Mesendoderm (in vitro differentiated cells): ENCODE results near the gene SETD7. TPM values are rescaled to one million over a fixed set of nuclear protein-coding genes. Genes with fewer than 3 reads are reported as not detected.

ENCODE experiments used
- DNase-seq: peaks from one replicate; pipeline ENCODE4 v3.0.0; 2013
- H2AK5ac ChIP-seq: 2 replicates; pipeline ENCODE4 v1.6.1; 2013; ENCODE audit warnings: low read length, inconsistent platforms
- H2BK120ac ChIP-seq: 2 replicates; pipeline ENCODE4 v1.6.1; 2013; ENCODE audit warnings: low read depth, mild to moderate bottlenecking, low read length, moderate library complexity, mixed read lengths
- H2BK15ac ChIP-seq: replicated peaks from 2 replicates; pipeline ENCODE4 v1.6.1; 2013; ENCODE audit warnings: low read depth, mild to moderate bottlenecking, moderate library complexity
- H2BK5ac ChIP-seq: 2 replicates; pipeline ENCODE4 v1.6.1; 2013; ENCODE audit warnings: low read length, inconsistent platforms
- H3K18ac ChIP-seq: 2 replicates; pipeline ENCODE4 v1.6.1; 2013; ENCODE audit warnings: mild to moderate bottlenecking, low read length, mixed read lengths
- H3K23ac ChIP-seq: one replicate; pipeline ENCODE4 v1.6.1; 2013; ENCODE audit warnings: low read length
- H3K27ac ChIP-seq: 2 replicates; pipeline ENCODE4 v1.5.1; 2013; ENCODE audit warnings: low read depth, mild to moderate bottlenecking, inconsistent platforms, low read length, moderate library complexity
- H3K27me3 ChIP-seq: 2 replicates; pipeline ENCODE4 v1.6.1; 2013; ENCODE audit warnings: low read length, control low read depth, mild to moderate bottlenecking, inconsistent platforms; ENCODE audit not compliant: insufficient read depth, poor library complexity
- H3K36me3 ChIP-seq: 2 replicates; pipeline ENCODE4 v1.6.1; 2013; ENCODE audit warnings: low read length, inconsistent platforms; ENCODE audit not compliant: control insufficient read depth, insufficient read depth
- H3K4ac ChIP-seq: one replicate; pipeline ENCODE4 v1.6.1; 2013; ENCODE audit warnings: low read depth, mild to moderate bottlenecking, low read length, moderate library complexity
- H3K4me1 ChIP-seq: 2 replicates; pipeline ENCODE4 v1.6.1; 2013; ENCODE audit warnings: low read depth, low read length, inconsistent platforms; ENCODE audit not compliant: control insufficient read depth
- H3K4me2 ChIP-seq: 2 replicates; pipeline ENCODE4 v1.6.1; 2013; ENCODE audit warnings: low read length
- H3K4me3 ChIP-seq: 2 replicates; pipeline ENCODE4 v1.5.1; 2013; ENCODE audit warnings: mild to moderate bottlenecking, low read length
- H3K56ac ChIP-seq: one replicate; pipeline ENCODE4 v1.6.1; 2013; ENCODE audit warnings: low read length
- H3K79me1 ChIP-seq: 2 replicates; pipeline ENCODE4 v1.6.1; 2013; ENCODE audit warnings: low read length, inconsistent platforms
- H3K79me2 ChIP-seq: 2 replicates; pipeline ENCODE4 v1.6.1; 2013; ENCODE audit warnings: mild to moderate bottlenecking, low read length; ENCODE audit not compliant: control insufficient read depth, insufficient read depth
- H3K9ac ChIP-seq: 2 replicates; pipeline ENCODE4 v1.6.1; 2013; ENCODE audit warnings: low read length, inconsistent platforms
- H4K5ac ChIP-seq: one replicate; pipeline ENCODE4 v1.6.1; 2013; ENCODE audit warnings: low read length
- H4K8ac ChIP-seq: one replicate; pipeline ENCODE4 v1.6.1; 2013; ENCODE audit warnings: low read depth, mild to moderate bottlenecking, control low read depth, low read length, moderate library complexity
- WGBS: extraction: QIAGEN DNeasy Blood & Tissue Kit; methylation state at CpG from one replicate; pipeline ENCODE4 v1.1.7; 2013; ENCODE audit warnings: low lambda C conversion rate, missing lambda C conversion rate; ENCODE audit not compliant: insufficient coverage; ENCODE audit errors: extremely low coverage; 5-methylcytosine and 5-hydroxymethylcytosine counted together
- polyA plus RNA-seq, 2 experiments: library from polyadenylated mRNA; stranded (reverse); fragments of 200-250 nt; gene quantifications; one replicate each; pipeline ENCODE4 v1.2.3, GENCODE V29; 2013

The SETD7 gene
- polyA plus RNA-seq (2013, experiment 1 of 2), result 10.1 TPM
- polyA plus RNA-seq (2013, experiment 2 of 2), result 9.5 TPM

- Histone ChIP-seq H3K27ac (peak within 1 kb of the TSS; percentile 76), H3K79me2 (peaks cover 15% of the 10 kb centered on the region), H4K5ac (no peak within 1 kb of the TSS), H3K9ac (peak within 1 kb of the TSS; percentile 88), H2BK5ac (peak within 1 kb of the TSS; percentile 69), H3K79me1 (peaks cover 5% of the 10 kb centered on the region), H3K36me3 (no peaks in the 10 kb centered on the region), H4K8ac (no peak within 1 kb of the TSS), H3K56ac (peak within 1 kb of the TSS; percentile 97), H2BK15ac (no peak within 1 kb of the TSS), H3K18ac (peak within 1 kb of the TSS; percentile 82), H3K4me1 (peaks cover 17% of the 10 kb centered on the region), H3K4me3 (peak within 1 kb of the TSS; percentile 66), H2BK120ac (peak within 1 kb of the TSS; percentile 55), H3K23ac (peak within 1 kb of the TSS; percentile 85), H3K4me2 (peak within 1 kb of the TSS; percentile 96), H3K27me3 (peaks cover 9% of the 10 kb centered on the region), H2AK5ac (no peak within 1 kb of the TSS), H3K4ac (peak within 1 kb of the TSS; percentile 62)
- WGBS, result no CpG with 5 or more reads among the region's 61 CpGs
- peak; percentile 94 for DNase-seq
Measured at GRCh38 chr4:139556071-139556723, at the start of gene SETD7. SETD7 (minus strand) TSS chr4:139556219; CDS start chr4:139556137, 82 bp downstream.

GRCh38 chr4:139605516-139605915, 49.5 kb upstream of the SETD7 start:
- Histone ChIP-seq H2BK5ac (no peak overlapping the region), H3K27me3 (no peaks in the 10 kb centered on the region), H3K18ac (peak overlapping the region; percentile 23), H3K4ac (no peak overlapping the region), H3K79me2 (no peaks in the 10 kb centered on the region), H3K9ac (no peak overlapping the region), H2BK120ac (no peak overlapping the region), H3K23ac (no peak overlapping the region), H3K4me3 (no peak overlapping the region), H3K56ac (no peak overlapping the region), H3K36me3 (no peaks in the 10 kb centered on the region), H4K5ac (no peak overlapping the region), H3K27ac (no peak overlapping the region), H3K4me2 (no peak overlapping the region), H3K4me1 (no peaks in the 10 kb centered on the region), H4K8ac (no peak overlapping the region), H2AK5ac (no peak overlapping the region), H3K79me1 (no peaks in the 10 kb centered on the region), H2BK15ac (no peak overlapping the region)
- no peak for DNase-seq
- no CpG with 5 or more reads among the region's 3 CpGs for WGBS

- no peaks in the 10 kb centered on the region for H3K27me3 ChIP-seq
- no peak overlapping the region for H3K9ac ChIP-seq
- no peak overlapping the region for H3K4me2 ChIP-seq
- H3K4ac ChIP-seq, result no peak overlapping the region
- no peak overlapping the region for H3K56ac ChIP-seq
- no peaks in the 10 kb centered on the region for H3K79me1 ChIP-seq
- H2BK120ac ChIP-seq, result no peak overlapping the region
- H2BK5ac ChIP-seq, result no peak overlapping the region
- no peaks in the 10 kb centered on the region for H3K36me3 ChIP-seq
- H3K18ac ChIP-seq, result no peak overlapping the region
- no peak overlapping the region for H3K27ac ChIP-seq
- WGBS, result no CpG with 5 or more reads among the region's 3 CpGs
- H4K8ac ChIP-seq, result no peak overlapping the region
- peaks cover 2% of the 10 kb centered on the region for H3K4me1 ChIP-seq
- no peaks in the 10 kb centered on the region for H3K79me2 ChIP-seq
- peak; percentile 94 for DNase-seq
- H3K23ac ChIP-seq, result no peak overlapping the region
- no peak overlapping the region for H2BK15ac ChIP-seq
- no peak overlapping the region for H4K5ac ChIP-seq
- no peak overlapping the region for H3K4me3 ChIP-seq
- no peak overlapping the region for H2AK5ac ChIP-seq
Measured at GRCh38 chr4:139603576-139604410, 47.8 kb upstream of the SETD7 start.

- H2AK5ac ChIP-seq, result no peak overlapping the region
- no peaks in the 10 kb centered on the region for H3K36me3 ChIP-seq
- no peak overlapping the region for H3K27ac ChIP-seq
- H3K4me2 ChIP-seq, result no peak overlapping the region
- no peak overlapping the region for H3K4me3 ChIP-seq
- H2BK120ac ChIP-seq, result no peak overlapping the region
- H3K4ac ChIP-seq, result no peak overlapping the region
- no peak overlapping the region for H4K8ac ChIP-seq
- no peak overlapping the region for H3K9ac ChIP-seq
- no peaks in the 10 kb centered on the region for H3K27me3 ChIP-seq
- no peak overlapping the region for H3K18ac ChIP-seq
- peaks cover 3% of the 10 kb centered on the region for H3K4me1 ChIP-seq
- H3K79me2 ChIP-seq, result no peaks in the 10 kb centered on the region
- no CpG with 5 or more reads among the region's 6 CpGs for WGBS
- H4K5ac ChIP-seq, result no peak overlapping the region
- H2BK5ac ChIP-seq, result no peak overlapping the region
- no peak overlapping the region for H3K23ac ChIP-seq
- H2BK15ac ChIP-seq, result no peak overlapping the region
- DNase-seq, result no peak
- no peaks in the 10 kb centered on the region for H3K79me1 ChIP-seq
- H3K56ac ChIP-seq, result no peak overlapping the region
Measured at GRCh38 chr4:139602776-139603360, 46.8 kb upstream of the SETD7 start.

- H3K9ac ChIP-seq, result no peak overlapping the region
- no peak overlapping the region for H4K5ac ChIP-seq
- H2BK120ac ChIP-seq, result no peak overlapping the region
- no peaks in the 10 kb centered on the region for H3K36me3 ChIP-seq
- H3K23ac ChIP-seq, result no peak overlapping the region
- H3K79me1 ChIP-seq, result no peaks in the 10 kb centered on the region
- H3K4ac ChIP-seq, result no peak overlapping the region
- H3K4me1 ChIP-seq, result peaks cover 5% of the 10 kb centered on the region
- H3K27ac ChIP-seq, result no peak overlapping the region
- H2AK5ac ChIP-seq, result no peak overlapping the region
- no peaks in the 10 kb centered on the region for H3K79me2 ChIP-seq
- H4K8ac ChIP-seq, result no peak overlapping the region
- no peak overlapping the region for H2BK5ac ChIP-seq
- no peak overlapping the region for H3K56ac ChIP-seq
- no peak overlapping the region for H3K4me2 ChIP-seq
- WGBS, result no CpG with 5 or more reads among the region's 4 CpGs
- no peak overlapping the region for H2BK15ac ChIP-seq
- no peak for DNase-seq
- H3K27me3 ChIP-seq, result no peaks in the 10 kb centered on the region
- H3K4me3 ChIP-seq, result no peak overlapping the region
- no peak overlapping the region for H3K18ac ChIP-seq
Measured at GRCh38 chr4:139600662-139601061, 44.6 kb upstream of the SETD7 start.
